Measurements from ENCODE around the gene RIOK2.

Gene RIOK2

GRCh38 chr5:97163360-97163764 lies 19.7 kb downstream of the RIOK2 start:
- peak; percentile 27 for TF ChIP-seq CTCF (IDR thresholded peaks at IDR 0.05; ENCODE audit: low read depth, low read length, missing control alignments)
- peak; percentile 9 for DNase-seq (ENCODE audit: low read depth)
- in situ Hi-C loops (cut with HindIII; ENCODE audit: low sequenced_read_pairs) = loop anchor here (25.0 kb wide), 1 partner anchor 276 kb away; the partner anchor contains the start of gene ERAP2
- H3K4me3 ChIP-seq (ENCODE audit: low read depth, low read length) = no peak overlapping the region

GRCh38 chr5:97162045-97162444 lies 21.0 kb downstream of the RIOK2 start:
- no peak overlapping the region for H3K4me3 ChIP-seq (ENCODE audit: low read depth, low read length)
- in situ Hi-C loops (cut with HindIII; ENCODE audit: low sequenced_read_pairs) = loop anchor here (25.0 kb wide), 1 partner anchor 275 kb away; the partner anchor contains the start of gene ERAP2
- DNase-seq (ENCODE audit: low read depth) = peak; percentile 81
- peak; percentile 87 for TF ChIP-seq CTCF (IDR thresholded peaks at IDR 0.05; ENCODE audit: low read depth, low read length, missing control alignments)

- no peak for TF ChIP-seq CTCF (IDR thresholded peaks at IDR 0.05; ENCODE audit: low read depth, low read length, missing control alignments)
- no peak for DNase-seq (ENCODE audit: low read depth)
- H3K4me3 ChIP-seq (ENCODE audit: low read depth, low read length) = no peak overlapping the region
- in situ Hi-C loops (cut with HindIII; ENCODE audit: low sequenced_read_pairs) = loop anchor here (10.0 to 25.0 kb wide), 2 partner anchors 143 to 270 kb away; partner anchors contain the start of gene ERAP2
These were observed 25.4 kb downstream of the RIOK2 start for GRCh38 chr5:97157689-97158088.

GRCh38 chr5:97151370-97151769 lies 31.7 kb downstream of the RIOK2 start:
- in situ Hi-C loops (cut with HindIII; ENCODE audit: low sequenced_read_pairs) = loop anchor here (5.0 to 25.0 kb wide), 3 partner anchors 137 to 374 kb away; partner anchors contain the start of gene ERAP2
- no peak for DNase-seq (ENCODE audit: low read depth)
- no peak overlapping the region for H3K4me3 ChIP-seq (ENCODE audit: low read depth, low read length)
- no peak for TF ChIP-seq CTCF (IDR thresholded peaks at IDR 0.05; ENCODE audit: low read depth, low read length, missing control alignments)

GRCh38 chr5:97150401-97150800 lies 32.6 kb downstream of the RIOK2 start:
- TF ChIP-seq CTCF (IDR thresholded peaks at IDR 0.05; ENCODE audit: low read depth, low read length, missing control alignments) = no peak
- in situ Hi-C loops (cut with HindIII; ENCODE audit: low sequenced_read_pairs) = loop anchor here (5.0 to 25.0 kb wide), 3 partner anchors 136 to 373 kb away; partner anchors contain the start of gene ERAP2
- no peak for DNase-seq (ENCODE audit: low read depth)
- H3K4me3 ChIP-seq (ENCODE audit: low read depth, low read length) = no peak overlapping the region

GRCh38 chr5:97149709-97150108 lies 33.3 kb downstream of the RIOK2 start:
- TF ChIP-seq CTCF (IDR thresholded peaks at IDR 0.05; ENCODE audit: low read depth, low read length, missing control alignments) = no peak
- no peak overlapping the region for H3K4me3 ChIP-seq (ENCODE audit: low read depth, low read length)
- DNase-seq (ENCODE audit: low read depth) = no peak
- in situ Hi-C loops (cut with HindIII; ENCODE audit: low sequenced_read_pairs) = loop anchor here (5.0 to 25.0 kb wide), 3 partner anchors 135 to 372 kb away; partner anchors contain the start of gene ERAP2

Data from astrocyte of the cerebellum (primary cell).